Activated CD4-positive, CD25-positive, alpha-beta regulatory T cell treated with anti-CD3 and anti-CD28 coated beads, Interleukin-2, amount 50 U/mL, for 24 hours (primary cell): Measurements from ENCODE around the gene ALOX15B.

ENCODE experiments used
- ATAC-seq, 2 donors: fragments of 150-1000 bp; cut with Tn5 transposase; one replicate each; pipeline ENCODE4 v1.10.0; 2021; ENCODE audit warnings: mild to moderate bottlenecking in 1 of 2, moderate library complexity in 1 of 2

ALOX15B gene

GRCh38 chr17:8080208-8080798, 41.4 kb downstream of the ALOX15B start:
- ATAC-seq: no peak

DNA sequence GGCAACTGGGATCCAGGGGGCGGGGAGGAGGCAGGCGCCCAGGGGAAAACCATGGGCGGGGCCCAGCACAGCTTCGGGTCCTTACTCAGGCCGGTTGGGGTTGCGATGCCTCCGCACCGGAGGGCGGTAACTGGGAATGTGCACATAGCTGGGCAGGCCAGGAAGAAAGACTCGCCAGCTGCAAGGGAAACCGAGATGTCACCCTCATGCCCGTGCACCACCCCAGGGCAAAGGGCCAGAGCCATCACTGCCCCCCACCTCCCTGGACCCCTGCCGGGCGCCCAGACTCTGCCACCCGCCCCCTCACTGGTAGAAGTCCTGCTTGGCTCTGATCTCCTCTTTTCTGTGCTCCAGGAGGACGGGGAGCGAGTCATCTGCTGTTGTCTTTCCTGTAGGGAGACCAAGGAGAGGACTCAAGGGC, 42.0 kb downstream of the ALOX15B start:
- no peak for ATAC-seq

- no peak for ATAC-seq
These were observed 43.0 kb downstream of the ALOX15B start for GRCh38 chr17:8081876-8082275.

- no peak for ATAC-seq
These were observed 43.4 kb downstream of the ALOX15B start for GRCh38 chr17:8082292-8082691.

DNA sequence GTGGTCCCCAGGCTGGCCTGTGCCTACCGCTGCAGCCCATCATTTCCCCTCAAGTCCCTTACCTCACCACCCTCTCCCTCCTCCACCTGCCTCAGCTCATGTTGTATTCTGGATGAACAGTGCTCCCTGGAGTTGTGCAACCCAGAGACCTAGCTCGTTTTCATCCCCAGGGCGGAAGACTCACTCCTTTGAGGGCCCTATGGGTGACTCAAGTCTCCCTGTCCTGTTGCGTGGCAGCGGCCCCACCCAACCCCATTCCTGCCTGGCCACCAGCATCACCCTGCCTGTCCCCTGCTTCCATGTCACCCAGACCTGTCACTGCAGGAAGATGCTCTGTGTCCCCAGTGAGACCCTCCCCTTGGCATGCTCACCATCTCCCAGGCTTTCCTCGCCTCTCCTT, 45.4 kb downstream of the ALOX15B start:
- no peak for ATAC-seq

GRCh38 chr17:8087075-8087951, 48.5 kb downstream of the ALOX15B start, which contains the start of gene ALOX12B:
Gene ALOX12B (minus strand): TSS chr17:8087716. CDS start chr17:8087442, 274 bp downstream.
- ATAC-seq: no peak

DNA sequence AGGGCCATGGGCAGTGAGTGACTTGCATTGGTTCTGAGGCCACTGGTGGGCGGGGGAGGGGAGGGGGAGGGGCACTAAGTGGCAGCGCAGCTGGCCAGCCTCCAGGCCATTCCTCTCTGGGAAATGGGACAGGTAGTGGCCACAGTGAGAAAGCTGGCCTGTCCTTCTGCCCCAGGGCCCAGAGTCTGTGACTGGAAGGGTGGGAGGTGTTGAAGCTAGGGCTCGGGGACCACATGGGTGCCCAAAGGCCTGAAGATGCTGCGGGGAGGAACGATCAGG, 49.0 kb downstream of the ALOX15B start:
- no peak for ATAC-seq

- no peak for ATAC-seq
These were observed 50.9 kb downstream of the ALOX15B start for GRCh38 chr17:8089728-8090127.

DNA sequence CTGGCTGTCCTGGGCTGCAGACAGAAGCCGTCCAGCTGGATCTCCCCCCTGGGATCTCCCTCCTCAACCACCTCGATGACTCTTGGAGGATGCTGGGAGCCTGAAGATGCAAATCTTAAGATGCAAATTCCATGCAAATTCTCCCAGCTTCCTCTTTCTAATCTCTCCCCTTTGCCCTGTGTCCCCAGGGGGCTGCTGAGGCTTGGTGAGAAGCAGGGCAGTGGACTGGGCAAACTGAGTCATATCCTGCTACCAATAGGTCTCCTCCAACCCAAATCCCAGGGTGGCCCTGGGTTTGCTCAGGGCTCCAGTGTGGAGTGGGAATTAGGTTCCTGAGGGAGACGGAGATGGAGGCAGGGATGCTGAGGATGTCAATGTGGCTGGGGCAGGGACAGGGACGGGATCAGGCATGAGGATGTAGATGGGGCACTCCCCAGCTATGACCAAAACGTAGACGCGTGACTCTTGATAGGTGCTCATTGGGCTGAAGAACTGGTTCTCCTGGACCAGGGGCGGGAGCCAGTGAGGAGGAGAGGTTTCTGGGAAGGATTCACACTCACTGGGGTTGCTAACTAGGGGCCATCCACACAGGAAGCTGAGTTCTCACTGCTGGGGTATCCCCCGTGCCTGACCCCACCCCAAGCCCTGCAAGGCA, 52.3 kb downstream of the ALOX15B start:
- no peak for ATAC-seq

DNA sequence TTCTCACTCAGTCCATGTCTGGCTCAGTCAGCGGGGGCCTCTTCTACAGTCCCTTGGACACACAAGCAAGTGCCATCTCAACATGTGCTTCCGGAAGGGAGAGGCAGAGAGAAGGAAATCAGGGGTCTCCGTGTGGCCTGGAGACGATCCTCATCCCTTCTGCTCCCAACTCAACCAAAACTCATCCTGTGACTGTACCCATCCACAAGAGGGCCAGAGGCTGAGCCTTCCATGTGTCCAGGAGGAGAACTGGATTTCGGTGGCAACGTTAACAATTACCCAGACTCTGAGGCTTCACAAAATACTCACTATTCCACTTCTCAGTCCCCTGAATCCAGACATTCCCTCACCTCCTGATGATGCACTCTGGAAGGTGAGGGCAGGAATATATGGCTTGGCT, 56.5 kb downstream of the ALOX15B start:
- no peak for ATAC-seq

DNA sequence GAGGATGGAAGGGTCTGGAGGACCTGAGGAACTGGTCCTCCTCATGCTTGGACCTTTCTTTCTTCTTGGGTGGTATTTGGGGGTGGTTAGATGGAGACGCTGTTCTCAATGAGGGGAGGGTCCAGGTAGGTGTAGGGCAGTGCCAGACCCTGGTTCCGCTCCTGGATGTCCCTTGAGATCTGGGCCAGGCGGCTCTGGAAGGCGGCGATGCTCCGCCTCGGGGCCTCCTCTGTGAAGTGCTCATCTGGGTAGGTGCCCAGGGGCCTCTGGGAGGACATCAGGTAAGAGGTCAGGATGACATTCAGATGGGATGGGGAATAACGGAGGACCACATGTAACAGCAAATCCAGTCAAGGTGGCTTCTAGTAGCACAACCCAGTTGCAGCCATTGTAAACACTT, 57.7 kb downstream of the ALOX15B start:
- no peak for ATAC-seq
